ENCODE results near the gene XPO5.

The XPO5 gene

GRCh38 chr6:43575772-43576551 lies at the start of gene XPO5, which contains the start of gene POLH:
TSS of gene XPO5 (minus strand) at chr6:43576038. CDS start at chr6:43575864, 174 bp downstream.
TSS of gene POLH (plus strand) at chr6:43576185. CDS start at chr6:43582320, 6,135 bp downstream.
- DNase-seq: peak; percentile 76 to 98 (median 87)
- intact Hi-C loops (cut with DNase I): loop anchor here (5.0 kb wide), 2 partner anchors 59 to 61 kb away; partner anchors contain the start of genes MAD2L1BP, POLR1C and YIPF3

- intact Hi-C loops (cut with DNase I): no loop called here
- peak in 2 of 10 donors; percentile 70 to 81 for DNase-seq
These were observed 49.7 kb upstream of the XPO5 start for GRCh38 chr6:43625393-43625992.

GRCh38 chr6:43624786-43625288 lies 49.0 kb upstream of the XPO5 start:
- DNase-seq: peak in 2 of 10 donors; percentile 33 to 38
- intact Hi-C loops (cut with DNase I): no loop called here

GRCh38 chr6:43623880-43624785 lies 48.3 kb upstream of the XPO5 start:
- DNase-seq: peak in 2 of 10 donors; percentile 42 to 55
- intact Hi-C loops (cut with DNase I): no loop called here

GRCh38 chr6:43622541-43622940 lies 46.7 kb upstream of the XPO5 start:
- intact Hi-C loops (cut with DNase I): no loop called here
- peak in 1 of 10 donors; percentile 48 for DNase-seq

GRCh38 chr6:43621836-43622180 lies 46.0 kb upstream of the XPO5 start:
- peak in 2 of 10 donors; percentile 24 to 29 for DNase-seq
- intact Hi-C loops (cut with DNase I): no loop called here

GRCh38 chr6:43621078-43621835 lies 45.4 kb upstream of the XPO5 start:
- intact Hi-C loops (cut with DNase I): no loop called here
- DNase-seq: peak in 2 of 10 donors; percentile 49 to 81

- DNase-seq: peak in 1 of 10 donors; percentile 8
- intact Hi-C loops (cut with DNase I): no loop called here
These were observed 41.1 kb upstream of the XPO5 start for GRCh38 chr6:43616725-43617472.

GRCh38 chr6:43614396-43614730 lies 38.5 kb upstream of the XPO5 start:
- intact Hi-C loops (cut with DNase I): no loop called here
- DNase-seq: no peak

- DNase-seq: peak in 1 of 10 donors; percentile 70
- intact Hi-C loops (cut with DNase I): no loop called here
These were observed 38.0 kb upstream of the XPO5 start for GRCh38 chr6:43613721-43614395.

GRCh38 chr6:43610431-43610830 lies 34.6 kb upstream of the XPO5 start:
- intact Hi-C loops (cut with DNase I): no loop called here

GRCh38 chr6:43609402-43609801 lies 33.6 kb upstream of the XPO5 start:
- intact Hi-C loops (cut with DNase I): loop anchor here (2.0 kb wide), 1 partner anchor 469 kb away; no protein-coding TSS in a partner anchor
- no peak for DNase-seq

More at GRCh38 chr6:43610431-43610830, 34.6 kb upstream of the XPO5 start:
- peak in 2 of 10 donors; percentile 38 to 85 for DNase-seq

GRCh38 chr6:43608807-43609206 lies 33.0 kb upstream of the XPO5 start:
- DNase-seq: peak in 1 of 10 donors; percentile 5
- intact Hi-C loops (cut with DNase I): loop anchor here (2.0 kb wide), 1 partner anchor 470 kb away; no protein-coding TSS in a partner anchor

GRCh38 chr6:43608310-43608763 lies 32.5 kb upstream of the XPO5 start:
- peak in 8 of 10 donors; percentile 38 to 91 (median 66) for DNase-seq
- intact Hi-C loops (cut with DNase I): loop anchor here (2.0 kb wide), 1 partner anchor 470 kb away; no protein-coding TSS in a partner anchor

GRCh38 chr6:43606019-43606418 lies 30.2 kb upstream of the XPO5 start:
- intact Hi-C loops (cut with DNase I): no loop called here
- DNase-seq: no peak

- no peak for DNase-seq
- intact Hi-C loops (cut with DNase I): no loop called here
These were observed 28.3 kb upstream of the XPO5 start for GRCh38 chr6:43604174-43604573.

- intact Hi-C loops (cut with DNase I): no loop called here
- DNase-seq: no peak
These were observed 24.8 kb upstream of the XPO5 start for GRCh38 chr6:43600595-43600994.

- intact Hi-C loops (cut with DNase I): no loop called here
These were observed 18.1 kb upstream of the XPO5 start for GRCh38 chr6:43593938-43594337.

More at GRCh38 chr6:43593938-43594337, 18.1 kb upstream of the XPO5 start:
- no peak for DNase-seq
